ENCODE results near the gene VPS37B. TPM values are rescaled to one million over a fixed set of nuclear protein-coding genes. Genes with fewer than 3 reads are reported as not detected.

VPS37B gene
- total RNA-seq, 1 experiment from 2014 or later, result 37.6 TPM

GRCh38 chr12:122848471-122849351, 47.2 kb downstream of the VPS37B start:
- POLR2A ChIA-PET, result interaction anchor here (1.0 to 1.1 kb wide), 2 partner anchors 13 to 40 kb away, joined by 3 to 4 read pairs; partner anchors contain the start of gene HIP1R

GRCh38 chr12:122847921-122848421, 48.0 kb downstream of the VPS37B start:
- Mint-ChIP-seq H3K27ac (ENCODE audit: low read depth, unreplicated experiment) (no peak overlapping the region), H3K4me1 (ENCODE audit: insufficient read depth, unreplicated experiment) (peaks cover 10% of the 10 kb centered on the region), H3K4me3 (ENCODE audit: unreplicated experiment) (no peak overlapping the region), H3K27me3 (ENCODE audit: insufficient read depth, unreplicated experiment) (no peaks in the 10 kb centered on the region), H3K36me3 (ENCODE audit: insufficient read depth, unreplicated experiment) (no peaks in the 10 kb centered on the region), H3K9me3 (ENCODE audit: unreplicated experiment) (no peaks in the 10 kb centered on the region)
- no peak for TF ChIP-seq CTCF (IDR thresholded peaks at IDR 0.05; ENCODE audit: unreplicated experiment)
- no TSS peak for BruUV-seq (replicated peaks)
- intact Hi-C loops (cut with micrococcal nuclease), result no loop called here
- POLR2A ChIA-PET, result interaction anchor here (1.0 to 1.1 kb wide), 2 partner anchors 10 to 12 kb away, joined by 3 to 4 read pairs; partner anchors contain the start of gene HIP1R
- CTCF ChIA-PET, result interaction anchor here (0.6 to 1.2 kb wide), 4 partner anchors 8 to 390 kb away, joined by 3 to 4 read pairs (median 4); no protein-coding TSS in a partner anchor
- DNase-seq (ENCODE audit: unreplicated experiment), result no peak

More at GRCh38 chr12:122848471-122849351, 47.2 kb downstream of the VPS37B start:
- no peak for DNase-seq (ENCODE audit: unreplicated experiment)
- intact Hi-C loops (cut with micrococcal nuclease), result no loop called here
- H3K9me3 Mint-ChIP-seq (ENCODE audit: unreplicated experiment), result no peaks in the 10 kb centered on the region
- no peak overlapping the region for H3K27ac Mint-ChIP-seq (ENCODE audit: low read depth, unreplicated experiment)
- H3K4me1 Mint-ChIP-seq (ENCODE audit: insufficient read depth, unreplicated experiment), result peaks cover 10% of the 10 kb centered on the region
- TF ChIP-seq CTCF (IDR thresholded peaks at IDR 0.05; ENCODE audit: unreplicated experiment), result no peak
- H3K4me3 Mint-ChIP-seq (ENCODE audit: unreplicated experiment), result no peak overlapping the region
- CTCF ChIA-PET, result interaction anchor here (0.6 to 1.2 kb wide), 5 partner anchors 9 to 389 kb away, joined by 3 to 4 read pairs (median 3); no protein-coding TSS in a partner anchor
- no peaks in the 10 kb centered on the region for H3K36me3 Mint-ChIP-seq (ENCODE audit: insufficient read depth, unreplicated experiment)
- BruUV-seq (replicated peaks), result no TSS peak
- no peaks in the 10 kb centered on the region for H3K27me3 Mint-ChIP-seq (ENCODE audit: insufficient read depth, unreplicated experiment)

- CTCF ChIA-PET, result interaction anchor here (1.2 kb wide), 1 partner anchor 8 kb away, joined by 4 read pairs; no protein-coding TSS in a partner anchor
These were observed 48.4 kb downstream of the VPS37B start for GRCh38 chr12:122847516-122847836.

More at GRCh38 chr12:122847516-122847836, 48.4 kb downstream of the VPS37B start:
- H3K4me1 Mint-ChIP-seq (ENCODE audit: insufficient read depth, unreplicated experiment), result peaks cover 8% of the 10 kb centered on the region
- no peaks in the 10 kb centered on the region for H3K9me3 Mint-ChIP-seq (ENCODE audit: unreplicated experiment)
- H3K27ac Mint-ChIP-seq (ENCODE audit: low read depth, unreplicated experiment), result no peak overlapping the region
- no peak for DNase-seq (ENCODE audit: unreplicated experiment)
- POLR2A ChIA-PET, result interaction anchor here (1.0 to 1.1 kb wide), 2 partner anchors 10 to 12 kb away, joined by 3 to 4 read pairs; partner anchors contain the start of gene HIP1R
- TF ChIP-seq CTCF (IDR thresholded peaks at IDR 0.05; ENCODE audit: unreplicated experiment), result no peak
- no TSS peak for BruUV-seq (replicated peaks)
- no peaks in the 10 kb centered on the region for H3K36me3 Mint-ChIP-seq (ENCODE audit: insufficient read depth, unreplicated experiment)
- H3K4me3 Mint-ChIP-seq (ENCODE audit: unreplicated experiment), result no peak overlapping the region
- intact Hi-C loops (cut with micrococcal nuclease), result no loop called here
- no peaks in the 10 kb centered on the region for H3K27me3 Mint-ChIP-seq (ENCODE audit: insufficient read depth, unreplicated experiment)

Measured in MCF 10A (cell line).